PC-3 (cell line): ENCODE measurements around the gene GATM. TPM values are rescaled to one million over a fixed set of nuclear protein-coding genes. Genes with fewer than 3 reads are reported as not detected.
A peak's percentile ranks its signal among the peaks of the same experiment; 100 is the strongest.

Experiments
- ATAC-seq: fragments of 200-7000 bp; cut with Tn5 transposase; 2 replicates; pipeline ENCODE4 v1.9.1; 2020; ENCODE audit warnings: mild to moderate bottlenecking, moderate library complexity
- BruUV-seq: library from RNA; stranded (reverse); fragments of 400-500 nt; replicated peaks from 2 replicates; lab custom pipeline; 2021; lab: Mats Ljungman, UMichigan
- CTCF ChIA-PET: fragments of 300-600 bp; sonication (Branson Sonifier 250); formaldehyde crosslinking; loops from one replicate; lab custom pipeline; 2022; ENCODE audit warnings: antibody characterized with exemption; lab: Charles Lee
- POLR2A ChIA-PET: fragments of 300-600 bp; sonication (Branson Sonifier 250); formaldehyde crosslinking; loops from one replicate; lab custom pipeline; 2022; ENCODE audit warnings: antibody characterized with exemption; ENCODE audit not compliant: unreplicated experiment; lab: Charles Lee
- DNase-seq: peaks from one replicate; pipeline ENCODE4 v3.0.0-alpha.2; 2015
- H2AFZ ChIP-seq: fragments of 300-600 bp; sonication (generic); 2 replicates; pipeline ENCODE4 v1.6.0; 2016; ENCODE audit warnings: antibody characterized with exemption, low read length
- H3F3A ChIP-seq: fragments of 300-600 bp; sonication (generic); one replicate; pipeline ENCODE4 v1.6.0; 2017; ENCODE audit warnings: antibody characterized with exemption, low read length, control low read depth, mild to moderate bottlenecking; ENCODE audit not compliant: unreplicated experiment
- H3K27ac ChIP-seq: fragments of 300-600 bp; sonication (generic); 2 replicates; pipeline ENCODE4 v1.5.1; 2016; ENCODE audit warnings: mild to moderate bottlenecking, low read length
- H3K27me3 ChIP-seq: fragments of 300-600 bp; sonication (generic); 2 replicates; pipeline ENCODE4 v1.6.1; 2016; ENCODE audit warnings: low read length, mixed read lengths
- H3K36me3 ChIP-seq: fragments of 300-600 bp; sonication (generic); 2 replicates; pipeline ENCODE4 v1.6.1; 2016; ENCODE audit warnings: low read depth, mixed run types, low read length, mixed read lengths
- H3K4me1 ChIP-seq: fragments of 300-600 bp; sonication (generic); 2 replicates; pipeline ENCODE4 v1.5.1; 2016; ENCODE audit warnings: low read length; ENCODE audit not compliant: insufficient read depth
- H3K4me2 ChIP-seq: fragments of 300-600 bp; sonication (generic); 2 replicates; pipeline ENCODE4 v1.6.0; 2016; ENCODE audit warnings: low read length
- H3K4me3 ChIP-seq: fragments of 300-600 bp; sonication (generic); 2 replicates; pipeline ENCODE4 v1.5.1; 2016; ENCODE audit warnings: mild to moderate bottlenecking, low read length, mixed read lengths
- H3K79me2 ChIP-seq: fragments of 300-600 bp; sonication (generic); 2 replicates; pipeline ENCODE4 v1.6.1; 2017; ENCODE audit warnings: low read length, mixed read lengths
- H3K9ac ChIP-seq: fragments of 300-600 bp; sonication (generic); 2 replicates; pipeline ENCODE4 v1.6.0; 2016; ENCODE audit warnings: mild to moderate bottlenecking, low read length
- H3K9me2 ChIP-seq: fragments of 300-600 bp; sonication (generic); replicated peaks from 2 replicates; pipeline ENCODE4 v1.6.1; 2016; ENCODE audit warnings: mixed run types, low read length, mixed read lengths
- H3K9me3 ChIP-seq: fragments of 300-600 bp; sonication (generic); 2 replicates; pipeline ENCODE4 v1.6.1; 2016; ENCODE audit warnings: low read length, mixed read lengths
- H4K20me1 ChIP-seq: fragments of 300-600 bp; sonication (generic); 2 replicates; pipeline ENCODE4 v1.6.1; 2016; ENCODE audit warnings: low read length, mixed read lengths
- CTCF ChIP-seq: fragments of 300-600 bp; sonication (generic); conservative IDR thresholded peaks from 2 replicates; pipeline ENCODE4 v1.5.1; 2017; ENCODE audit warnings: antibody characterized with exemption, low read depth, mild to moderate bottlenecking, low read length
- EZH2 ChIP-seq: fragments of 300-600 bp; sonication (generic); IDR thresholded peaks from one replicate; pipeline ENCODE4 v1.6.1; 2017; ENCODE audit warnings: antibody characterized with exemption, mild to moderate bottlenecking, low read length; ENCODE audit not compliant: unreplicated experiment
- EZH2phosphoT487 ChIP-seq: fragments of 300-600 bp; sonication (generic); IDR thresholded peaks from 2 replicates; pipeline ENCODE4 v1.6.1; 2018; ENCODE audit warnings: mild to moderate bottlenecking, antibody characterized with exemption, low read length, borderline replicate concordance
- intact Hi-C: fragments of 100-400 bp; cut with micrococcal nuclease; formaldehyde crosslinking; loops from 2 replicates; pipeline ENCODE4 v1.9.0; 2023
- total RNA-seq: library from RNA; depleted of rRNA; stranded (reverse); fragments of >200 nt; gene quantifications from 2 replicates; pipeline ENCODE4 v1.2.3, GENCODE V29; 2014

Gene GATM
- total RNA-seq, 1 experiment from 2014 or later = 0.87 TPM

- H3K4me1 ChIP-seq = peaks cover 3% of the 10 kb centered on the region
- no peaks in the 10 kb centered on the region for H3F3A ChIP-seq
- no peak for TF ChIP-seq EZH2phosphoT487
- TF ChIP-seq EZH2 = no peak
- TF ChIP-seq CTCF = no peak
- ChIA-PET POLR2A (no interaction called here), CTCF (no interaction called here)
- H2AFZ ChIP-seq = no peak overlapping the region
- no peaks in the 10 kb centered on the region for H3K9me3 ChIP-seq
- no TSS peak for BruUV-seq
- intact Hi-C loops = no loop called here
- no peak overlapping the region for H3K27ac ChIP-seq
- no peaks in the 10 kb centered on the region for H3K9me2 ChIP-seq
- no peak overlapping the region for H3K4me2 ChIP-seq
- H4K20me1 ChIP-seq = no peaks in the 10 kb centered on the region
- H3K4me3 ChIP-seq = no peak overlapping the region
- H3K79me2 ChIP-seq = no peaks in the 10 kb centered on the region
- no peaks in the 10 kb centered on the region for H3K27me3 ChIP-seq
- no peak overlapping the region for H3K9ac ChIP-seq
- DNase-seq = no peak
- no peak for ATAC-seq
- no peaks in the 10 kb centered on the region for H3K36me3 ChIP-seq
Measured at GRCh38 chr15:45338417-45338816, 39.9 kb downstream of the GATM start.

DNA sequence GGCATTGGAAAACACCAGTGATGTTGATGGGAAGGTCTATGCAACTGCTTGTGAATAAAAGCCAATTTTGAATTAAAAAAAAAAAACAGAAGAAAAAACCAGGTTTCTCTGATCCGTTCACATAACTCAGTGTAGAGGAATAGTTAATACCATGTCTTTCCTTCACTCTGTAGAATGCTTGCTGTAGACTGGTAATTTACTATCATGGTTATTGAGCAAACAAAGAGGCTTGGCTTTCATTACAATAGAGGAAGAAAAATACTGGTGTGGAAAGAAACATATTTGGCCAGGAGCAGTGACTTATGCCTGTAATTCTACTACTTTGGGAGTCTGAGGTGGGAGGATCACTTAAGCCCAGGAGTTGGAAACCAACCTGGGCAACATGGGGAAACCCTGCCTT is 41.1 kb downstream of the GATM start:
- Histone ChIP-seq H3K4me1 (no peaks in the 10 kb centered on the region), H3K27me3 (no peaks in the 10 kb centered on the region), H3K9ac (no peak overlapping the region), H2AFZ (no peak overlapping the region), H3K9me2 (no peaks in the 10 kb centered on the region), H3K27ac (no peak overlapping the region), H4K20me1 (no peaks in the 10 kb centered on the region), H3K9me3 (no peaks in the 10 kb centered on the region), H3K4me2 (no peak overlapping the region), H3K4me3 (no peak overlapping the region), H3K36me3 (no peaks in the 10 kb centered on the region), H3K79me2 (no peaks in the 10 kb centered on the region), H3F3A (no peaks in the 10 kb centered on the region)
- no peak for DNase-seq
- TF ChIP-seq EZH2phosphoT487 (no peak), EZH2 (no peak), CTCF (no peak)
- POLR2A ChIA-PET = no interaction called here
- no TSS peak for BruUV-seq
- intact Hi-C loops = no loop called here
- CTCF ChIA-PET = no interaction called here
- no peak for ATAC-seq

DNA sequence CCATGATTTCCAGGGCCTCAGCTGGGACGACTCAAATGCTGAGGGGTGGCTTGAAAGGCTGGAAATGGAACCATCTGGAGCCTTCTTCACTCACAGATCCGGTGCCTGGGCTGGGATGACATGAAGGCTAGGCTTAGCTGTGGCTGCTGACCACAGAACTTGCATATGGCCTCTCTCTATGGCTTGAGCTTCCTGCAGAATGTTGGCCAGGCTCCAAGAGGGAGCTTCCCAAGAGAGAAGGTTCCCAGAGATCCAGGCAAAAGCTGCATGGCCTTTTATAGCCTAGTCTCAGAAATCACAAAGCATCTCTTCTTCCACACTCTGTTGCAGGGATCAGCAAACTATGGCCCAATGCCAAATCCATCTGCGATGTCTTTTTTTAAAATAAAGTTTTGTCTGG is 44.8 kb downstream of the GATM start:
- ATAC-seq (no peak), DNase-seq (peak; percentile 10)
- intact Hi-C loops = no loop called here
- H3K79me2 ChIP-seq = no peaks in the 10 kb centered on the region
- no peaks in the 10 kb centered on the region for H3K9me2 ChIP-seq
- no TSS peak for BruUV-seq
- no peaks in the 10 kb centered on the region for H3K9me3 ChIP-seq
- H3K36me3 ChIP-seq = no peaks in the 10 kb centered on the region
- TF ChIP-seq EZH2phosphoT487 (no peak), CTCF (no peak), EZH2 (no peak)
- no peak overlapping the region for H3K9ac ChIP-seq
- H3K4me1 ChIP-seq = 0 out of 2 replicates have a peak, but pooled peaks cover 1% of the 10 kb centered on the region
- ChIA-PET CTCF (no interaction called here), POLR2A (no interaction called here)
- H3K4me3 ChIP-seq = no peak overlapping the region
- no peak overlapping the region for H3K27ac ChIP-seq
- no peaks in the 10 kb centered on the region for H4K20me1 ChIP-seq
- no peak overlapping the region for H2AFZ ChIP-seq
- no peaks in the 10 kb centered on the region for H3F3A ChIP-seq
- H3K4me2 ChIP-seq = no peak overlapping the region
- H3K27me3 ChIP-seq = 0 out of 2 replicates have a peak, but pooled peaks cover 2% of the 10 kb centered on the region
